NCI-H1436 treated with DMSO at 0.1 percent for 48 hours (cell line): Measurements from ENCODE around the gene PPP4R4.

Experiments
- DNase-seq: peaks from one replicate; lab custom pipeline; 2025; lab: John Stamatoyannopoulos, UW

The PPP4R4 gene, protein sequence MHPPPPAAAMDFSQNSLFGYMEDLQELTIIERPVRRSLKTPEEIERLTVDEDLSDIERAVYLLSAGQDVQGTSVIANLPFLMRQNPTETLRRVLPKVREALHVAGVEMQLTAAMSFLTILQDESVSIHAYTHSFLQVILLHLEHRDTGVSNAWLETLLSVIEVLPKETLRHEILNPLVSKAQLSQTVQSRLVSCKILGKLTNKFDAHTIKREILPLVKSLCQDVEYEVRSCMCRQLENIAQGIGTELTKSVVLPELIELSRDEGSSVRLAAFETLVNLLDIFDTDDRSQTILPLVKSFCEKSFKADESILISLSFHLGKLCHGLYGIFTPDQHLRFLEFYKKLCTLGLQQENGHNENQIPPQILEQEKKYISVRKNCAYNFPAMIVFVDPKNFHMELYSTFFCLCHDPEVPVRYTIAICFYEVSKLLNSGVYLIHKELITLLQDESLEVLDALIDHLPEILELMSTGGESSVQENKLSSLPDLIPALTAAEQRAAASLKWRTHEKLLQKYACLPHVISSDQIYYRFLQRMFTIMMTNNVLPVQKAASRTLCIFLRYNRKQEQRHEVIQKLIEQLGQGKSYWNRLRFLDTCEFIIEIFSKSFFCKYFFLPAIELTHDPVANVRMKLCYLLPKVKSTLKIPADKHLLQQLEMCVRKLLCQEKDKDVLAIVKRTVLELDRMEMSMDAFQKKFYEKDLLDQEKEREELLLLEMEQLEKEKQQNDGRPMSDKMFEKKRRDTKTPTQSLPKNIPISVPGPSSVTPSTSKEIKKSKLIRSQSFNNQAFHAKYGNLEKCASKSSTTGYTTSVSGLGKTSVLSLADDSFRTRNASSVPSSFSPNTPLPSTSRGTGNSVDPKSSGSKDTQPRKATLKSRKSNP

DNA sequence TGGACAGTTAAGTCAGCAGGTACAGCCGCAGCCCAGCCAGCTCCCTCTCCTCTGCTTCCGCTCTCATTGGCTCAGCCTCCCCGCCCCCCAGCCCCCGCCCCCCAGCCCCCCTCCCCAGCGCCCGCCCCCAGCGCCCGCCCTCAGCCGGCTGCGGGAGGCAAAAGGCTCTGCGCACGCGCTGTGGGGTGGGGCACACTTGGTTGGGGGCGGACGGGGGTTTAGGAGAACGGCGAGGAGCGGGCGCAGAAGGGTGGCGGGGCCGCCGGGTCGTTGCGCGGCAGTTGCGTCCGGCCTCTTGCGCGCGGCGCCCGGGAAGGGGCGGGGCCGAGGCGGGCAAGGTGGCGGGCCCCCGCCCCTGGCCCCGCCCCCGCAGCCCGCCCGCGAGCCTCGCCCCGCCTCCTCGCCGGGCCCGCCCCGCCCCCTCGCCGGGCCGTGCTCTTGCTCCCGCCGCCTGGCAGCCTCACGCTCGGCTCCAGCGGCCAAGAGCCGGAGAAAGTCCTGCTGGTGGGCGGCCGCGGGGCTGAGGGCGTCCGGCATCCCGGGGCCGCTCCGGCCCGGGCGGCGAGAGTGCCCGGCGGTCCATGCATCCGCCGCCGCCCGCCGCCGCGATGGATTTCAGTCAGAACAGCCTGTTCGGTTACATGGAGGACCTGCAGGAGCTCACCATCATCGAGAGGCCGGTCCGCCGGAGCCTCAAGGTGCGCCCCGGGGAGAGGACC lies at the start of gene PPP4R4:
Gene PPP4R4 (plus strand): TSS at position 438 of the 719 bp plus-strand sequence. CDS start 144 bp downstream, at position 582.
- DNase-seq: peak; percentile 24

DNA sequence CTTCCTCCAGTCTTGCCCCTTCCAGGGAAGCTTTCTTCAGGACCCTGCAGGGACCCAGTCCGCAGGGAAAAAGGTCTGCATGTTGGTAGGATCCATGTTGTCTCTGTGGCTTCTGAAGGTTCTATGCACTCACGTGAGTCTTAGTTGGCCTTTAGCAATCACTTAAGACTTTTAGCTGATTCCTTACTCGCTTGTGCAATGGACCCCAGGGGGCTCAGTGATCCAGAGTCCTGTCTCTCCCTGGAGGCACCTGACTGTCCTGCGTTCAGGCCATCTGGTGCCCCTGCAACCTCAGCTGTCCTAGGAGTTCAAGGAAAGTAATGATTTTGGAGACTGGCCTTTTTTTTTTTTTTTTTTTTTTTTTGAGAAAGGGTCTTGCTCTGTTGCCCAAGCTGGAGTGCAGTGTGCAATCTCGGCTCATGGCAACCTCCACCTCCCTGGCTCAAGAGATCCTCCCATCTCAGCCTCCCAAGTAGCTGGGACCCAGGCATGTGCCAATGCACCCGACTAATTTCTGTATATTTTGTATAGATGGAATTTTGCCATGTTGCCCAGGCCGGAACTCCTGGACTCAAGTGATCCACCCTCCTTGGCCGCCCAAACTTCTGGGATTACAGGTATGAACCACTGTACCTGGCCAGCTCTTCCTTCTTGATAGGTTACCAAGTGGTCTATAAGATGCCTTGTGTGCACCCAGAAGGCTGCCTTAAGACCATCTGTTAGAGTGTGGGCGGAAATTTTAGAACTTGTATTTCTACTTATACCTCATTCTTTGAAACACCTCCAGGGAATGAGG lies 49.3 kb upstream of the PPP4R4 start:
- DNase-seq: no peak

DNA sequence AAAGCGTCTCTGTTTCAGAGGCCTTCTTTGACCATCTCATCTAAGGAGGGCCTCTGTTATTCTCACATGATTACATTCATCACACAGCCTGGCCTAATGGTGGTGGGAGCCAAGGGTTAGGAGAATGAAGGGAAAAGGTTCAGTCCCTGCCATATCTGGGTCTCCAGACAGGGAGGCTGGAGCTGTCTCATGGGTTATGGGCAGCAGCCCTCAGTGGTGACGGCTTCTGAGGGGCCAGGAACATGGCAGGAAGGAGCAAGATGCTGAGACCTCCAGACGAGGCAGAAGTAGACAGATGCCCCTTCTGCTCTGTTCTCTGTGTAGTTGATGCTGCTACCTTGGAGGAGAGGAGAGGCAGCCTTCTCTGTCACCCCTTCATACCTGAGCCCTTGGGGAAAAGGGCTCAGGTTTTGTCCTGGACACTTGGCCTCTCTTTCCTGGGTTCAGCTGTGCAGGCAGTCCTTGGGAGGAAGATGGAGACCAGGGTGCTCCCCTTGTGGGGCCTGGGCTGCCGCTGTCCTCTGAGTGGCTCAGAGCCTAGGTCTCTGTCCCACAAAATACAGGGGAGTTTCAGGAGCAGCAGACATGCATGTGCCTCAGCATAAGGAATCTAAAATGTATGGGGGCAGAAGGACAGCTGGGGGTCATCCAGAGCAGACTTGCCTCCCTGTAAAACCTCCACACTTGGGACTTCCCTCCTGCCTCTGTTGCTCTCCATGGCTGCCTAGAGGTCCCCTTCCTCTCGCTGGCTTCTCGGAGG lies 48.3 kb upstream of the PPP4R4 start:
- DNase-seq: no peak

DNA sequence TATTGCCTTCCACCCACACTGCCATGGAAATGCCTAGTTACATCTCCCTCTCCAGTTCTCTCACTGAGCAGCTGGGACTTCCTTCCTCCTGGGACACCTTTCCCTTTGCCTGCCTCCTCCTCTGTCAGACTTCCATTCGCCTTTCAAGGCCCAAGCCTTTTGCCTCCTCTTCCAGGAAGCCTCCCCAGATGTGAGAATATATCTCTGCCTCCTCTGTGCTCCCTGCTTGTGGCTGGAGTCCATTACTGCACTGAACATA lies 47.8 kb upstream of the PPP4R4 start:
- DNase-seq: no peak

DNA sequence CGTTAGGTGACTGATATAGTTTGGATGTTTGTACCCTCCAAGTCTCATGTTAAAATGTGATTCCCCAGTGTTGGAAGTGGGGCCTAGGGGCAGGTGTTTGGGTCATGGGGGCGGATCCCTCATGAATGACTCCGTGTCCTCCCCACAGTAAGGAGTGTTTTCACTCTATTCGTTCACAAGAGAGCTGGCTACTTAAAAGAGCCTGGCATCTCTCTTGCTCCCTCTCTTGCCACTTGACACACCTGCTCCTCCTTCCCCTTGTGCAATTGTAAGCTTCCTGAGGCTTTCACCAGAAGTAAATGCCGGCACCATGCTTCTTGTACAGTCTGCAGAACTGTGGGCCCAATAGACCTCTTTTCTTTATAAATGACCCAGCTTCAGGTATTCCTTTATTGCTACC lies 47.3 kb upstream of the PPP4R4 start:
- DNase-seq: no peak

DNA sequence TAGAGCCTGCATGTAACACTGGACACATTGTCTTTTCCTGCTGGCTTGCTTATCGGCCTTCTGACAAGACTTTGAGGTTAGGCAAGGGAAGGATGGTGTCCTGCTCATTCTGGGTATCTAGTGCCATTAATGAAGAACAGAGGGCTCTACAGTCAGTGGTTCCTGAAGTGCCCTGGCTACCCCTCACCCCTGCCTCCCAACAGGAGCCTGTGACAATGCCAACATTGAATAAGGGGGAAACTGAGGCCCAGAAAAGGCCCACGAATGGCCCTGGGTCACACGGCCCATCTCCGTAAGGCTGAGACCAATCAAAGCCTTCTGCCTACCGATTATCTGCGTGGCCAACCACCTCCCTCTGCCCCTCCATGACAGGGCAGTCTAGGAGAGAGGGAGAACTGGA lies 46.8 kb upstream of the PPP4R4 start:
- DNase-seq: no peak

DNA sequence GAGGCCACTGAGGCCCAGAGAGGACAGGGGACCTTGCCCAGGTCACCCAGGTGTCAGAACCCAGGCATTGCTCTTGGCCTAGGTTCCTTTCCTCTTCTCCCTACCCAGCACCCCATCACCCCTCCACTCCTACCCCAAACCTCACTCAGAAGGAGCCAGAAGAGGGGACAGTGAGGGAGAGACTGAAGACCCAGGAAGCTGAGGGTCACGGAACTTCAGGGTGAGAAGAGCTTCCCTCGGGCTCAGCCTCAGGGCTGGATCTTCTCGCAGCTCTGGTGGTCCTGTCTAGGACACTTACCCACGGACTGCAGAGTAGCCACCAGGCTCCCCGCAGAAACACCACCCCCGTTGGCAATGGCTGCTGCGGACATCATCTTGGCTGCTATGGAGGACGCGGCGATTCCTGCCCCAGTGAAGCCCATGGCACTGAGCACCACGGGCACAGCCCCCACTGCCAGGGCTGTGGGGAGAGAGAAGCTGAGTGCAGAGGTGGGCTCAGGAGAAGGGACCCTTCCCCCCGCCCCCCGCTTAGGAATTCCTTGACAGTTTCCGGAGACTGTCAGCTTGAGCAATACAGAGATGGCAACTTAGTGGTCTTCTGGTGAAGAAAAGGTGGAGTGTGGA lies 45.8 kb upstream of the PPP4R4 start:
- no peak for DNase-seq

DNA sequence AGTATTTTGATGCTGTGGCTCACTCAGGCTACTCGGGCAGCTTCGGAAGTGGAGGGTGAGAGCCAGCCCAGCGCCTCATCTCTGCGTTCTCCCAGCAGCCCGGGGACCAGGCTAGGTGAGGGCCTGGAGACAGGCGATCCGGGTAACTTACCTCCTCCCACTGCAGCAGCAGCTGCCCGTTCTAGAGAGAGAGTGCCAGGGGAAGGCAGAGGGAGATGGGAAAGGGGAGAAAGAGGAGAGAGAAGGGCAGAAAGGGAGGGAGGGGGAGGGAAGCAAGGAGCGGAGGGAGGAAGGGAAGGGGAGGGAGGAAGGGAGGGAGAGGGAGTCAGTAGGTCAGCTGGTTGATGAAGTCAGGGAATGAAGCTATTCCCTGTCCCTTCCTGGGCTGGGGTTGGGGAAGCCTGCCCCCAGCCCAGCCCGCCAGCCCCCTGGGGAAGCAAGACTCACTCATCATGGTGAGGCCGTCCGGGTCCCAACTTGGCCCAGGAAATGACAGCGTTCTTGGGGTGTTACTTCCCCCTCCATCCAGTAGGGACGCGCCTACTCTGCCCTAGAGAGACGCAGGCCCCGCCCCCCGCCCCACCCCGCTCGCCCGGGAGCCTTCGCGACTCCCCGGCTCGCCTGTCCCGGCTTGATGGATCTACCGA lies 44.9 kb upstream of the PPP4R4 start, which contains the start of gene IFI27L2:
Gene IFI27L2 (minus strand): TSS at position 494 of the 647 bp plus-strand sequence. CDS start 40 bp downstream, at position 454.
- peak; percentile 59 for DNase-seq

DNA sequence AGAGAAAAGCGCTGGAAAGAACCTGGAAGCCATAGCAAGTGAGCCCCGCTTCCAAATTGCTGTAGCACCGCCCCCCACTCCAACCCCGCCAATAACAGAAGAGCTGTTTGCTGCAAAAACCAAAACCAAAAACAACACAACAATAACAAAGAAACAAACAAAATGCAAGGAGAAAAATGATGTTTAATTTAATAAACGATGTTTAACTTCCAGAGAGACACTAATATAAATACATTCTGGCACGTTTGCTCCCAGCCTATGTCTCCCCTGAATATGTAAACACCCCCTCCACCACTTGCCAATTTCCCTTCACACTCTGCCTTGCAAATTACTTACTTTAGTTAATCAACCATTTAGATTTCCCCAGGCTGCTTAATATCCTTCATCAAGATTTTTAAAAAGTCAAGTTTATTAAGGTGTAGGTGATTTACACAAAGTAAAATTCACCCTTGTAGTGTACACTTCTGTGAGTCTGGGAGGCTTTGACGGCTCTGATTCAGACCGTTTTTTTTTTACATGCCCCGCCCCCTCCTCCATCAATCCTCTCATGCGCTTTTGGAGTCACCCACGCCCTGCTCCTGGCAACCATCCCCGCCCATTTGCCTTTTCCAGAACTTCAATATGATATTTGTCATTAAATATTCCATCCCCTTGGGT lies 44.2 kb upstream of the PPP4R4 start:
- DNase-seq: no peak

DNA sequence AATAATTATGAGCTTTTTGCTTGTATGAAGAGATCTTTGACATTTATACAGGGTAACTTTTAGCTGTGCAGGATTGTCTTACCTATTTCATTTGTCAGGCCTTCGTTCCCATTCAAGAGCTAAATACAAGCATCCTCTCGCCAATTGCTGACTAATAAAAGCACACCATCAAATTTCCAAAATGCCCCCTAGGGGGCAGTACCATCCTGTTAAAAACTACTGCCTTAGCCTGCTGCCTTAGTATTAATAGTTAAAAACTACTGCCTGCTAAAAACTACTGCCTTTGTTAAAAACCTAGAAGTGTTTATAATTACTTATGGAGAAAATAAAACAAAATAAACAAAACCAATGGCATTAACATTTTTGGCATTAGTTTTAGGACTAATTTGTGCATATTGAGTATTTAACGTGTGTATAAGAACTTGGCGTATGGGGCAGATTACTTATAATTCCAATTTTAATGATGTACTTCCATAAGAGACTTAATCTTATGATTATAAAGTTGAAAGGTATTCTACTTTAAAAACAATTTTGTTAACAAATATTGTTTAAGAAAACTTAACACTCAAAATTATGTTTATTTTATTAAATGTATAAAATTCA lies 41.7 kb upstream of the PPP4R4 start:
- DNase-seq: peak; percentile 10

DNA sequence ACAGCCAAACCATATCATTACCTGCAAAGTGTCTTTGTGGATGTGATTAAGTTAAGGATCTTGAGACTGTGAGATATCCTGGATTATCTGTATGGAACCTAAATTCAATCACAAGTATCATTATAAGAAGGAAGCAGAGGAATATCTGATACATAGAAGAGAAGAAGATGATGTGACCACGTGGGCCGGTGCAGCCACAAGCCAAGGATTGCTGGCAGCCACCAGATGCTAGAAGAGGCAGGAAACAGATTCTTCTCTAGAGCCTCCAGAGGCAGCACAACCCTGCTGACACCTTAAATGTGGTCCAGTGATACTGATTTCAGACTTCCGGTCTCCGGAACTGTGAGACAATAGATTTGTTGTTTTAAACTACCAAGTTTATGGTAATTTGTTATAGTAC lies 38.6 kb upstream of the PPP4R4 start:
- no peak for DNase-seq

DNA sequence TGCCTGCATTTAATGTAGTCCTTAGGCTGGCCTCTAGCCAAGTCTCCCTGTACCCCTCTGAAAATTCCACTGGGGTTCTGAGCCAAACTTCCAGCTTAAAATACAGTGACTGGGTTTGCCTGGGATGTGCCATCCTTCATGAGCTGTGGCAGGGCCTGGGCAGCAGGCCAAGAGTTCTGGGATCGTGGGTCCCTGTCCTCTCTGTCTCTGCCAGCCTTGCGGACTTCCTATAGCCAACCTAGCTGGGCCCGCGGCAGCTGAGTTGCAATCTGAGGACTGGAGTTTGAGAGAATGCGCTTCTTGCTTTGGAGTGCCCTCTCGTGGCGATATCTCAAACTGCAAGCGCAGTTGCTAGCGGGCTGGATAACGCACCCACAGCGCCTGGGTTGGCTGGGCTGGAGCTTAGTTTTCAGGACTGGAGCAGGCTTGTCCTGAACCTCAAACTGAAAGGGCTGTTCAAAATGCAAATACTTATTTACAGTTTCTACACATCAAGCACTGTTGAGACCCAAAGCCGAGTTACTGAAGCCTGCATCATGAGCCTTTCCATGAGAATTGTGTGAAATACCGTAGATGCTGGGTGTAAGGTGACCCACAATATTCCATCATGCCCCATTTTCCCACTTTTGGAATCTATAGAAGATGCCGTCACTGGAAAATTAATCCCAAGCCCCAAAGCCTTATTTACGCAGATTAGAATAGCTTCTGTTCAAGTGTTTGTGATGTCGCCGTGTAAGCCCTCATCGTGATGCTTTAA lies 37.4 kb upstream of the PPP4R4 start:
- no peak for DNase-seq

DNA sequence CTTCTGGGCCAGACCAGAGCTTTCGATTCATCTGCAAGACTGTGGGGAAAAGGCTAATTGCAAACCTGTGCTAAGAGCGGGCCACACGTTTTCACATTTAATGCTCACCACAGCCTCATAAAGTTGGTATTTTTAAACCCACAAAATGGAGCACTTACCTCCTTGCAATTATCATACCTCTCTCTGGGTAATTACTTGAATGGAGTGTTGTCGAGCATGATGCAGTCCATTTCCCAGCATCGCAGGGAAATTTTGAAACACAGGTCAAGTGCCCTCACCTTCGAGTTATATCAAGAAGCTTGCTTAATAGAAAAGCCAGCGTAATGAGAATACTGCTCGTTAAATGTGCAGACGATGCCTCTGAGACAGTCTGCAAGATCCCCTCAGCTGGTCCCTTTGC lies 35.9 kb upstream of the PPP4R4 start:
- peak; percentile 17 for DNase-seq

DNA sequence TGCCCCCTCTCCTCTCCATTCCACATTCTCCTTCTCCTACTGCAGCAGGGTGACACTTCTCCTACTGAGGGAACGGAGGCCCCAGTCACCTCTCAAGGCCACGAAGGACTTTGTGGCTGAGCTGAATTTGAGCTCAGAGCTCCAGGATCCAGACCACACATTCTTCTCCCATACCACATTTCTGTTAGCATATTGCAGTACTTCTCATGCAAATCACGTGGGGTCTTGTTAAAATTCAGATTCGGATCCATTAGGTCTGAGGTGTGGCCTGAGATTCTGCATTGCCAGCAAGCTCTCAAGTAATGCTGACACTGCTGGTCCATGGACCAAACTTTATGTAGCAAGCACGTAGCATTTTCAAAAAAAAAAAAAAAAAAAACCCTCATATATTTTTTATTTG lies 35.1 kb upstream of the PPP4R4 start:
- DNase-seq: no peak

DNA sequence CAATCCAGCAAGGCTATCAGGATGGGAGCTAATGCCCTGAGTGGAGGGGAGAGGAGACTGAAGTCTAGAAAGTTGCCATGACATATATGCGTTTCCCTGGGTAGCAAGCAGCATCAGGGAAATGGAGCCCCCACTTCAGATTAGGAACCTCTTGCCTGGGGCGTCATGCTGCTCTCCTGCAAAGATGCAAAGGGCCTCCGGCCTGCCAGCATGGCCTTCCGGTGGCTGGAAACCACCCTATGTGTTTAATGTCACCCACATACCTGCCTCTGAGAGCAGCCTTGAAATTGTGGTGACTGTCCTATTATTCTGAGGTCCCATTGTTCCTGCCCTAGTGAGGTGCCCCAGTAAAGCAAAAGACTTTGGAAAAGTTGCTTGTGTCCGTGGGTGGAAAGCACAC lies 34.7 kb upstream of the PPP4R4 start:
- no peak for DNase-seq

DNA sequence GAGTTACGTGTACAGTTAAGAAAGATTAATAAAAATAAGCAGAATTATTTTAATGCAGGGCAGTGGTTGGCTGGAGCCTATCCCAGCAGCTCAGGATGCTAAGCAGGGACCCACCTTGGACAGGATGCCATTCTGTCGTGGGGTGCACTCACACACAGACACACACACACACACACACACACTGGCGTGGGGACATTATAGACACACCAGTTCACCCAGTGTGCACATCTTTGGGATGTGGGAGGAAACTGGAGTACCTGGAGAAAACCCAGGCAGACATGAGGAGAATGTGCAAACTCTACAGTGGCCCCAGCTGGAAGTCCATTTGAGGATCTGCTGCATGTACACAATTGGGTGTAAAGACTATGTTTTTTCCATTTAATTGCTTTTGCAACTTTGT lies 31.9 kb upstream of the PPP4R4 start:
- DNase-seq: no peak

DNA sequence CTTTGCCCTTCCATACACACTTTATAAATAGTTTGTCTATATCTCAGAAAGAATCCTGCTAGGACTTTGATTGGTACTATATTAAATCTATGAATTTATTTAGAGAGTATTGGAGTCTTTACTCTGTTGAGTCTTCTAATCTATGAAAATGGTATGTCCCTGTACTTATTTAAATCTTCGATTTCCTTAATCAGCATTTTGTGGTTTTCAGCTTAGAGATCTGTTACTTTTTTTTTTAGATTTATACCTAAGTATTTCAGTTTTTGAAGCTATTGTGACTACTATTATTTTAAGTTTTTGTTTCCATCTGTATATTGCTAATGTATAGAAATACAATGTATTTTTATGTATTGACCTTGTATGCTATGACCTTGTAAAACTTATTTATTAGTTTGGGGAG lies 31.3 kb upstream of the PPP4R4 start:
- no peak for DNase-seq

DNA sequence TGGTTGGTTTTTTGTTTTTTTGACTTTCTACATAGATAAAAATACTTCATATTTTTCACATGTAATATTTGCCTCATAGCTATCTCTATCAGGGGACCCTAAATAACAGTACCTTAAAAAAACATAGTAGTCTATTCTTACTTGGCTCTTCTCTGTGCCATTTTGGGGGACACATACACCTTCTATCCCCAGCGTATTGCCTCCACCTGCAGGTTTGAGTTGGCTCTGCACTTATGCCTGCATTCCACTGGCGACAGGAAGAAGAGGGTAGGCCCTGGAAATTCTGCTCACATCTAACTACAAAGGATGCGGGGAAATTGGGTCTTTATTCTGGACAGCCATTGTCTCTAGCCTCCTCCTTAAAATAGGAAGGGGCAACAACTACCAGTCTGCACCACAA lies 30.9 kb upstream of the PPP4R4 start:
- DNase-seq: no peak
